CD14-positive monocyte (primary cell): ENCODE measurements around the gene COL25A1. TPM values are rescaled to one million over a fixed set of nuclear protein-coding genes. Genes with fewer than 3 reads are reported as not detected.

ENCODE experiments used
- DNase-seq, 3 donors: peaks; one replicate each; pipeline ENCODE4 v3.0.0-alpha.2; 2011 to 2022
- H2AFZ ChIP-seq: 2 replicates; pipeline ENCODE4 v1.6.0; 2012; ENCODE audit warnings: mild to moderate bottlenecking, low read depth, low read length, inconsistent platforms; ENCODE audit not compliant: insufficient read depth, poor library complexity, severe bottlenecking
- H3K27ac ChIP-seq, 2 donors: 1 replicate in 1 of 2; 2 replicates in 1 of 2; pipeline ENCODE4 v1.5.1; 2012 to 2013; ENCODE audit warnings: low read length in 2 of 2, control low read depth in 1 of 2, inconsistent platforms in 1 of 2, low read depth in 1 of 2, mild to moderate bottlenecking in 1 of 2
- H3K27me3 ChIP-seq, 2 donors: one replicate each; pipeline versions ENCODE4 v1.6.0 to v1.6.1; 2011 to 2013; ENCODE audit warnings: low read length in 2 of 2; ENCODE audit not compliant: control insufficient read depth in 2 of 2, insufficient read depth in 2 of 2
- H3K36me3 ChIP-seq, 2 donors: replicated peaks in 1 of 2; 1 replicate in 1 of 2; 2 replicates in 1 of 2; pipeline versions ENCODE4 v1.5.1 to v1.6.1; 2012 to 2013; ENCODE audit warnings: low read length in 2 of 2, control low read depth in 1 of 2, inconsistent platforms in 1 of 2, mild to moderate bottlenecking in 1 of 2; ENCODE audit not compliant: insufficient read depth in 2 of 2, control insufficient read depth in 1 of 2
- H3K4me1 ChIP-seq, 2 donors: 1 replicate in 1 of 2; 2 replicates in 1 of 2; pipeline versions ENCODE4 v1.5.1 to v1.6.1; 2012 to 2013; ENCODE audit warnings: low read length in 2 of 2, control low read depth in 1 of 2, inconsistent platforms in 1 of 2, mild to moderate bottlenecking in 1 of 2, moderate library complexity in 1 of 2; ENCODE audit not compliant: insufficient read depth in 2 of 2, control insufficient read depth in 1 of 2
- H3K4me2 ChIP-seq: replicated peaks from 2 replicates; pipeline ENCODE3; 2012; ENCODE audit warnings: low read length, moderate library complexity, mild to moderate bottlenecking; ENCODE audit not compliant: poor library complexity, severe bottlenecking; ENCODE audit errors: extremely low read depth
- H3K4me3 ChIP-seq, 3 experiments: fragments of 200-600 bp in 1 of 3; sonication (generic) in 1 of 3; replicated peaks in 1 of 3; 1 replicate in 2 of 3; 2 replicates in 1 of 3; pipeline ENCODE4 v1.5.1; 2011 to 2013; ENCODE audit warnings: low read length in 3 of 3, mild to moderate bottlenecking in 3 of 3, control low read depth in 2 of 3, low read depth in 2 of 3, inconsistent platforms in 1 of 3, moderate library complexity in 1 of 3
- H3K79me2 ChIP-seq: 2 replicates; pipeline ENCODE4 v1.6.0; 2012; ENCODE audit warnings: mild to moderate bottlenecking, control low read depth, inconsistent platforms, low read length, moderate library complexity; ENCODE audit not compliant: insufficient read depth
- H3K9ac ChIP-seq: 2 replicates; pipeline ENCODE4 v1.6.0; 2017; ENCODE audit warnings: low read length, mild to moderate bottlenecking; ENCODE audit not compliant: insufficient read depth, poor library complexity, severe bottlenecking
- H3K9me3 ChIP-seq, 2 donors: replicated peaks in 1 of 2; 1 replicate in 1 of 2; 2 replicates in 1 of 2; pipeline versions ENCODE4 v1.5.1 to v1.6.1; 2012 to 2013; ENCODE audit warnings: low read length in 2 of 2, control low read depth in 1 of 2; ENCODE audit not compliant: control insufficient read depth in 1 of 2, insufficient read depth in 1 of 2
- H4K20me1 ChIP-seq: 2 replicates; pipeline ENCODE4 v1.6.0; 2012; ENCODE audit warnings: mild to moderate bottlenecking, low read length, control low read depth, moderate library complexity; ENCODE audit not compliant: insufficient read depth
- H3K27ac Mint-ChIP-seq, 7 donors: one replicate each; pipeline ENCODE4 v1.8.0; 2020; ENCODE audit warnings: mild to moderate bottlenecking in 7 of 7, mixed read lengths in 7 of 7, moderate library complexity in 6 of 7, inconsistent platforms in 2 of 7
- H3K27me3 Mint-ChIP-seq, 3 donors: one replicate each; pipeline ENCODE4 v1.8.0; 2021 to 2022; ENCODE audit warnings: low read depth in 3 of 3, mild to moderate bottlenecking in 3 of 3, mixed read lengths in 3 of 3, moderate library complexity in 3 of 3, inconsistent platforms in 1 of 3
- H3K36me3 Mint-ChIP-seq, 2 donors: one replicate each; pipeline ENCODE4 v1.8.0; 2020; ENCODE audit warnings: mixed read lengths in 2 of 2, inconsistent platforms in 1 of 2, mild to moderate bottlenecking in 1 of 2
- H3K4me1 Mint-ChIP-seq: one replicate; pipeline ENCODE4 v1.8.0; 2020; ENCODE audit warnings: mild to moderate bottlenecking, mixed read lengths
- H3K4me3 Mint-ChIP-seq, 2 donors: one replicate each; pipeline ENCODE4 v1.8.0; 2020; ENCODE audit warnings: mild to moderate bottlenecking in 2 of 2, mixed read lengths in 2 of 2, moderate library complexity in 1 of 2
- H3K9me3 Mint-ChIP-seq, 7 donors: one replicate each; pipeline ENCODE4 v1.8.0; 2020 to 2022; ENCODE audit warnings: mixed read lengths in 7 of 7, mild to moderate bottlenecking in 6 of 7, moderate library complexity in 6 of 7, inconsistent platforms in 2 of 7
- WGBS: methylation state at CpG from one replicate; pipeline ENCODE4 v1.1.5; 2013; ENCODE audit warnings: missing lambda C conversion rate; ENCODE audit not compliant: insufficient coverage; 5-methylcytosine and 5-hydroxymethylcytosine counted together
- intact Hi-C, 2 donors: fragments of 100-400 bp; cut with micrococcal nuclease; formaldehyde crosslinking; loops; one replicate each; pipeline versions ENCODE4 v1.15.0 to v1.15.1; 2023
- polyA plus RNA-seq, 3 donors: library from polyadenylated mRNA; depleted of rRNA in 1 of 3; unstranded in 2 of 3; stranded (reverse) in 1 of 3; fragments of 300-500 nt in 2 of 3; fragments of >200 nt in 1 of 3; fragmentation: Illumina TruSeq in 2 of 3; gene quantifications; 1 replicate in 2 of 3; 2 replicates in 1 of 3; pipeline ENCODE4 v1.2.3, GENCODE V29; 2012 to 2021
- TF ChIP-seq, protein P1 (sequence below): fragments of 200-600 bp; IDR thresholded peaks from one replicate; pipeline ENCODE4 v1.8.0; 2022; ENCODE audit warnings: antibody characterized with exemption, mild to moderate bottlenecking

COL25A1 gene
- polyA plus RNA-seq, 3 donors, result not detected

- peaks cover 0 to 3% (median 0%) of the 10 kb centered on the region in 7 donors for H3K9me3 Mint-ChIP-seq
- Histone ChIP-seq H3K9me3 (no peaks in the 10 kb centered on the region), H3K4me2 (no peak overlapping the region), H4K20me1 (no peaks in the 10 kb centered on the region), H3K4me3 (no peak overlapping the region), H3K36me3 (no peaks in the 10 kb centered on the region), H3K9ac (no peak overlapping the region), H3K79me2 (no peaks in the 10 kb centered on the region), H3K27ac (no peak overlapping the region), H2AFZ (no peak overlapping the region), H3K4me1 (peaks cover 4 to 7% of the 10 kb centered on the region in 2 donors), H3K27me3 (no peaks in the 10 kb centered on the region)
- peaks cover 9% of the 10 kb centered on the region for H3K4me1 Mint-ChIP-seq
- intact Hi-C loops, result no loop called here
- no peak for DNase-seq
- TF ChIP-seq, protein P1, sequence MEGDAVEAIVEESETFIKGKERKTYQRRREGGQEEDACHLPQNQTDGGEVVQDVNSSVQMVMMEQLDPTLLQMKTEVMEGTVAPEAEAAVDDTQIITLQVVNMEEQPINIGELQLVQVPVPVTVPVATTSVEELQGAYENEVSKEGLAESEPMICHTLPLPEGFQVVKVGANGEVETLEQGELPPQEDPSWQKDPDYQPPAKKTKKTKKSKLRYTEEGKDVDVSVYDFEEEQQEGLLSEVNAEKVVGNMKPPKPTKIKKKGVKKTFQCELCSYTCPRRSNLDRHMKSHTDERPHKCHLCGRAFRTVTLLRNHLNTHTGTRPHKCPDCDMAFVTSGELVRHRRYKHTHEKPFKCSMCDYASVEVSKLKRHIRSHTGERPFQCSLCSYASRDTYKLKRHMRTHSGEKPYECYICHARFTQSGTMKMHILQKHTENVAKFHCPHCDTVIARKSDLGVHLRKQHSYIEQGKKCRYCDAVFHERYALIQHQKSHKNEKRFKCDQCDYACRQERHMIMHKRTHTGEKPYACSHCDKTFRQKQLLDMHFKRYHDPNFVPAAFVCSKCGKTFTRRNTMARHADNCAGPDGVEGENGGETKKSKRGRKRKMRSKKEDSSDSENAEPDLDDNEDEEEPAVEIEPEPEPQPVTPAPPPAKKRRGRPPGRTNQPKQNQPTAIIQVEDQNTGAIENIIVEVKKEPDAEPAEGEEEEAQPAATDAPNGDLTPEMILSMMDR, result no peak
- H3K27me3 Mint-ChIP-seq, result peaks cover 0 to 1% (median 0%) of the 10 kb centered on the region in 3 donors
- H3K4me3 Mint-ChIP-seq, result no peak overlapping the region
- WGBS, result 100% methylated on average over 2 of the region's 4 CpGs
- no peak overlapping the region for H3K27ac Mint-ChIP-seq
- no peaks in the 10 kb centered on the region for H3K36me3 Mint-ChIP-seq
These were observed 234.8 kb downstream of the COL25A1 start for GRCh38 chr4:109067508-109068235.

- peaks cover 0 to 3% (median 0%) of the 10 kb centered on the region in 7 donors for H3K9me3 Mint-ChIP-seq
- H3K27me3 Mint-ChIP-seq, result peaks cover 0 to 1% (median 0%) of the 10 kb centered on the region in 3 donors
- no peak for DNase-seq
- TF ChIP-seq, protein P1, result no peak
- Histone ChIP-seq H3K4me2 (no peak overlapping the region), H4K20me1 (no peaks in the 10 kb centered on the region), H2AFZ (no peak overlapping the region), H3K79me2 (no peaks in the 10 kb centered on the region), H3K36me3 (no peaks in the 10 kb centered on the region), H3K27me3 (no peaks in the 10 kb centered on the region), H3K9ac (no peak overlapping the region), H3K9me3 (no peaks in the 10 kb centered on the region), H3K4me1 (no peaks in the 10 kb centered on the region), H3K27ac (no peak overlapping the region), H3K4me3 (no peak overlapping the region)
- no peaks in the 10 kb centered on the region for H3K36me3 Mint-ChIP-seq
- H3K27ac Mint-ChIP-seq, result no peak overlapping the region
- H3K4me1 Mint-ChIP-seq, result no peaks in the 10 kb centered on the region
- intact Hi-C loops, result no loop called here
- 84% methylated on average over 2 of the region's 4 CpGs for WGBS
- no peak overlapping the region for H3K4me3 Mint-ChIP-seq
These were observed 237.5 kb downstream of the COL25A1 start for GRCh38 chr4:109065006-109065405.
